Ascending aorta (tissue), 2 donors: ENCODE measurements around the gene CARS1. TPM values are rescaled to one million over a fixed set of nuclear protein-coding genes. Genes with fewer than 3 reads are reported as not detected.
A peak's percentile ranks its signal among the peaks of the same experiment; 100 is the strongest.

Source experiments
- DNase-seq, 2 donors: peaks; one replicate each; pipeline ENCODE4 v3.0.0-alpha.2; 2019; ENCODE audit warnings: low spot score in 2 of 2
- H3K27ac ChIP-seq, 2 donors: fragments of 200-600 bp; sonication (generic); one replicate each; pipeline ENCODE4 v1.5.1; 2016 to 2017; ENCODE audit warnings: mild to moderate bottlenecking in 1 of 2
- H3K27me3 ChIP-seq: fragments of 200-600 bp; sonication (generic); one replicate; pipeline ENCODE4 v1.5.1; 2017
- H3K36me3 ChIP-seq, 2 donors: fragments of 200-600 bp; sonication (generic); one replicate each; pipeline ENCODE4 v1.5.1; 2016
- H3K4me1 ChIP-seq, 2 donors: fragments of 200-600 bp; sonication (generic); one replicate each; pipeline ENCODE4 v1.5.1; 2016 to 2017; ENCODE audit warnings: mild to moderate bottlenecking in 1 of 2
- H3K4me3 ChIP-seq, 2 donors: fragments of 200-600 bp; sonication (generic); one replicate each; pipeline ENCODE4 v1.5.1; 2016 to 2017; ENCODE audit warnings: mild to moderate bottlenecking in 1 of 2
- H3K9me3 ChIP-seq, 2 donors: fragments of 200-600 bp; sonication (generic); one replicate each; pipeline ENCODE4 v1.5.1; 2016
- intact Hi-C: fragments of 100-400 bp; cut with DNase I; formaldehyde crosslinking; loops from one replicate; pipeline ENCODE4 v1.15.1; 2023
- total RNA-seq: library from RNA; depleted of rRNA; stranded (reverse); fragments of >200 nt; gene quantifications from one replicate; pipeline ENCODE4 v1.1.0, GENCODE V29; 2016
- TF ChIP-seq, protein P1 (sequence below), 3 experiments: fragments of 200-600 bp in 2 of 3; fragments of 450-650 bp in 1 of 3; sonication (generic) in 2 of 3; IDR thresholded peaks; one replicate each; pipeline ENCODE4 v1.5.1; 2016 to 2019; ENCODE audit warnings: antibody characterized with exemption in 3 of 3, mild to moderate bottlenecking in 1 of 3, moderate library complexity in 1 of 3

The CARS1 gene
- total RNA-seq, 1 donor from 2014 or later: 51.4 TPM

DNA sequence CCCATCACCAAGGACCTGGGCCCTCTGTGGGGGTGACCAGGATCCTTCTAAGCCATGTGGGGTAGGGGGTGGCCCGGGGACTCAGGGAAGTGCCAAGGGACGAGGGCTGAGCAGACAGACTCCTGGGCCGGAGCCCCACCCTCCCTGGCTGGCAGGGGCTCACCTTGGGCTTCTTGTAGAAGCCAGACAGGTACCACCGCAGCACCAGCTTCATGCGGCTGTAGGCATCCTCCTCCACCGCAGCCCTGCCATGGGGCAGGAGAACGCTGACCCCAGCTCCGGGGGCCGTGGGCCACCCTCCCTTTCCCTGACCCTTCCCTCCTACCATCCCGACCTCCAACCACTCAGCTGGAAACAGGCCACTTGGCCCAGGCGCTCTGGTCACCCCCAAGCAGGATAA is 45.9 kb upstream of the CARS1 start:
- no peak overlapping the region for H3K4me3 ChIP-seq
- peaks cover 72 to 81% of the 10 kb centered on the region in 2 donors for H3K36me3 ChIP-seq
- TF ChIP-seq, protein P1, sequence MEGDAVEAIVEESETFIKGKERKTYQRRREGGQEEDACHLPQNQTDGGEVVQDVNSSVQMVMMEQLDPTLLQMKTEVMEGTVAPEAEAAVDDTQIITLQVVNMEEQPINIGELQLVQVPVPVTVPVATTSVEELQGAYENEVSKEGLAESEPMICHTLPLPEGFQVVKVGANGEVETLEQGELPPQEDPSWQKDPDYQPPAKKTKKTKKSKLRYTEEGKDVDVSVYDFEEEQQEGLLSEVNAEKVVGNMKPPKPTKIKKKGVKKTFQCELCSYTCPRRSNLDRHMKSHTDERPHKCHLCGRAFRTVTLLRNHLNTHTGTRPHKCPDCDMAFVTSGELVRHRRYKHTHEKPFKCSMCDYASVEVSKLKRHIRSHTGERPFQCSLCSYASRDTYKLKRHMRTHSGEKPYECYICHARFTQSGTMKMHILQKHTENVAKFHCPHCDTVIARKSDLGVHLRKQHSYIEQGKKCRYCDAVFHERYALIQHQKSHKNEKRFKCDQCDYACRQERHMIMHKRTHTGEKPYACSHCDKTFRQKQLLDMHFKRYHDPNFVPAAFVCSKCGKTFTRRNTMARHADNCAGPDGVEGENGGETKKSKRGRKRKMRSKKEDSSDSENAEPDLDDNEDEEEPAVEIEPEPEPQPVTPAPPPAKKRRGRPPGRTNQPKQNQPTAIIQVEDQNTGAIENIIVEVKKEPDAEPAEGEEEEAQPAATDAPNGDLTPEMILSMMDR (IDR thresholded peaks at IDR 0.05): no peak
- H3K4me1 ChIP-seq: no peaks in the 10 kb centered on the region
- no peak overlapping the region for H3K27ac ChIP-seq
- DNase-seq: peak in 1 of 2 donors; percentile 7
- no peaks in the 10 kb centered on the region for H3K27me3 ChIP-seq
- intact Hi-C loops: no loop called here
- H3K9me3 ChIP-seq: no peaks in the 10 kb centered on the region

DNA sequence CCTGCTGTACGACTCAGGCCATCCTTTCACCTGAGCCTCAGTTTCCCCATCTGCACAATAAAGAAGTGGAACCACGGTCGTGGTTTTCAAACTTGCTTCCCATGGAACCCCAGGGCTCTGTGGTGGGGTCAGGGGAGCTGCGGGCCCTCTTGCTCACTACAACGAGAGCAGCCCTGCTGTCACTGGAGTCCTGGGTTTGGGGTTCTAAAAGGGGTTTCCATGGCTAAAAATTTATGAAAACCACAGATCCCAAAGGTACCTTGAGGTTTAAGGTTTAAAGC is 45.4 kb upstream of the CARS1 start:
- Histone ChIP-seq H3K4me3 (no peak overlapping the region), H3K9me3 (no peaks in the 10 kb centered on the region), H3K27ac (no peak overlapping the region), H3K27me3 (no peaks in the 10 kb centered on the region), H3K4me1 (no peaks in the 10 kb centered on the region), H3K36me3 (peaks cover 69 to 79% of the 10 kb centered on the region in 2 donors)
- TF ChIP-seq, protein P1 (IDR thresholded peaks at IDR 0.05): no peak
- DNase-seq: no peak
- intact Hi-C loops: no loop called here

DNA sequence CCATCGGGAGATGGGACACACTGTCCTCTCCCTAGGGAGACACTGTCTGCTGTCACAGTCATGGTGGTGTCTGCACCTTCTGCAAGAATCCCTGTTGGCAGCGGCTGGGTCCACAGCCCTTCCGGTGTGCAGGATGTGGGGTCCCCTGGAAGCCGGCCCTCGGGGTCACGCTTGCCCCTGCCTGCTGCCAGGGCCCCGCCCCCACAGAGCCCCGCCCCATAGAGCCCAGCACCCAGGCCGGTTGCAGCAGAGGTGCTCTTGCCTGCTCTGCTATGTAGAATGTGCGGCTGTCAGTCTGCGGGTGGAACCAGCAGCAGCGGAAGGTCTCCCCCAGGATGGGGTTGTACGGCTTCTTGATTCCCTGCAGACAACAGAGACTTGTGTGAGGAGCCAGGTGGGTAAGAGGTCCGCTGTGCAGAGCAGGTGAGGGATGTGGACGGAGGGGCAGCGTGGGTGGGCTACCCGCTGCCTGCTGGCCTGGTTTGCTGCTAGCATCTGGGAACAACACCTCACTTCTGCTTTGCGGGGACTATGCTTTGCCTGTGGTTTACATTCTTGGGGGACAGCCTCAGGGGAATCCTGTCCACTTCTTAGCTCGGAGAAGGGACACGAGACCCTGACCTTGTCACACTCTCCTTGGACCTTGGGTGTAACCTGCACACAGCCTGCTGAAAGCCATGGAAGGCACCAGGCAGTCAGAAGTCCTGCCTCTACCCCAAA is 44.9 kb upstream of the CARS1 start:
- Histone ChIP-seq H3K9me3 (no peaks in the 10 kb centered on the region), H3K4me1 (no peaks in the 10 kb centered on the region), H3K27me3 (no peaks in the 10 kb centered on the region), H3K36me3 (peaks cover 64 to 74% of the 10 kb centered on the region in 2 donors), H3K4me3 (no peak overlapping the region), H3K27ac (no peak overlapping the region)
- DNase-seq: peak in 1 of 2 donors; percentile 3
- TF ChIP-seq, protein P1 (IDR thresholded peaks at IDR 0.05): no peak
- intact Hi-C loops: no loop called here

DNA sequence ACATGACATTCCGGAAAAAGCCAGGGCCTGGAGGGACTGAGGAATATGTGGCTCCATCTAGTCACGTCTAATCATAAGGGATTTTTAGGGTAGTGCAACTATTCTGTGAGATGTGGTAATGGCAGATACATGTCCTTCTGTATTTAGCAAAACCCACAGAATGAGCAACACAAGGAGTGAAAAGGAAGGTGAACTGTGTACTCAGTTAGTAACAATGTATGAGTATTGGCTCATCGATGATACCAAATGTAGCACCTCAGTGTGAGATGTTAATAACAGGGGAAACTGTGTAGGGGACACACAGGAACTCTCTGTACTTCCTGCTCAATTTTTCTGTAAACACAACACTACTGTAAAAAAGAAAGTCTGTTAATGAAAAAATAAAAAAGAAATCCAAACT is 42.0 kb upstream of the CARS1 start:
- Histone ChIP-seq H3K4me1 (peaks cover 0 to 3% of the 10 kb centered on the region in 2 donors), H3K27me3 (no peaks in the 10 kb centered on the region), H3K27ac (no peak overlapping the region), H3K36me3 (peaks cover 42 to 53% of the 10 kb centered on the region in 2 donors), H3K4me3 (no peak overlapping the region), H3K9me3 (no peaks in the 10 kb centered on the region)
- intact Hi-C loops: no loop called here
- TF ChIP-seq, protein P1 (IDR thresholded peaks at IDR 0.05): no peak
- DNase-seq: no peak

DNA sequence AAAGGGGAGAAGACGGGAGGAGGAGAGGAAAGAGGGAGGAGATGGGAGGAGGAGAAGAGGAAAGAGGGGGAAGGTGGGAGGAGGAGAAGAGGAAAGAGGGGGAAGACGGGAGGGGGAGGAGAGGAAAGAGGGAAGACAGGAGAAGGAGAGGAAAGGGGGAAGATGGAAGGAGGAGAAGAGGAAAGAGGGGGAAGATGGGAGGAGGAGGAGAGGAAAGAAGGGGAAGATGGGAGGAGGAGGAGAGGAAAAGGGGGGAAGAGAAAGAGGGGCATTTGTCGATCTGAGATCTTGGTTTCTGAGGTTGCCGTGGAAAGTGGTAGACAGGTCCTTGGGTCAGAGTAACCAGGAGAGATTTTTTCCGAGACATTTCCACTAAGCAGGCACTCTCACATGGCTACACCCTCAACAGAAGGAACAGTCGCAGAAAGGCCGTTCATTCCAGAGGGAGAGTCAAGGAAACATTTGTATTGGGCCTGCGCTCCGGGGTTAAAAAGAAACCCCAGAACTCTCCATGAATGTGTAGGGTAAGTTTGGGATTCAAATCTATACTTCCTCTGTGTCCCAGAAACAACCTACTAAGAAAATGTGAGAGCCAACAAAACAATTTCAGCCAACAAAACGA is 39.8 kb upstream of the CARS1 start:
- no peak for DNase-seq
- Histone ChIP-seq H3K36me3 (peaks cover 43 to 54% of the 10 kb centered on the region in 2 donors), H3K9me3 (no peaks in the 10 kb centered on the region), H3K4me3 (no peak overlapping the region), H3K27me3 (no peaks in the 10 kb centered on the region), H3K4me1 (peaks cover 0 to 3% of the 10 kb centered on the region in 2 donors), H3K27ac (no peak overlapping the region)
- intact Hi-C loops: no loop called here
- TF ChIP-seq, protein P1 (IDR thresholded peaks at IDR 0.05): no peak
